Measurements from ENCODE around the gene SERAC1. TPM values are rescaled to one million over a fixed set of nuclear protein-coding genes. Genes with fewer than 3 reads are reported as not detected.

The SERAC1 gene
- total RNA-seq, 4 donors from 2014 or later: 4.7 to 9.6 (median 6.2) TPM

- DNase-seq (ENCODE audit: low spot score in 2 of 2): no peak
- peaks cover 0 to 56% (median 0%) of the 10 kb centered on the region in 3 donors for H3K36me3 ChIP-seq
- TF ChIP-seq EP300 (IDR thresholded peaks at IDR 0.05): no peak
- TF ChIP-seq CTCF (IDR thresholded peaks at IDR 0.05): no peak
- TF ChIP-seq POLR2A (IDR thresholded peaks at IDR 0.05): no peak
- H3K27me3 ChIP-seq: no peaks in the 10 kb centered on the region
- H3K4me3 ChIP-seq: no peak overlapping the region
- no peaks in the 10 kb centered on the region for H3K4me1 ChIP-seq
- H3K9me3 ChIP-seq: no peaks in the 10 kb centered on the region
- 66 to 78% methylated on average over 2 of the region's 2 CpGs for WGBS, 2 donors
- H3K27ac ChIP-seq: no peak overlapping the region
Observed at GRCh38 chr6:158125271-158125670, 42.8 kb downstream of the SERAC1 start.

- peaks cover 0 to 50% (median 0%) of the 10 kb centered on the region in 3 donors for H3K36me3 ChIP-seq
- H3K4me1 ChIP-seq: no peaks in the 10 kb centered on the region
- no peaks in the 10 kb centered on the region for H3K9me3 ChIP-seq
- no peak for DNase-seq (ENCODE audit: low spot score in 2 of 2)
- H3K4me3 ChIP-seq: no peak overlapping the region
- 52 to 61% methylated on average over 1 of the region's 1 CpG for WGBS, 2 donors
- no peaks in the 10 kb centered on the region for H3K27me3 ChIP-seq
- TF ChIP-seq POLR2A (IDR thresholded peaks at IDR 0.05) (no peak), CTCF (IDR thresholded peaks at IDR 0.05) (no peak), EP300 (IDR thresholded peaks at IDR 0.05) (no peak)
- no peak overlapping the region for H3K27ac ChIP-seq
Observed at GRCh38 chr6:158124288-158124687, 43.8 kb downstream of the SERAC1 start.

GRCh38 chr6:158122048-158122447 lies 46.0 kb downstream of the SERAC1 start:
- H3K9me3 ChIP-seq: no peaks in the 10 kb centered on the region
- peaks cover 0 to 60% (median 0%) of the 10 kb centered on the region in 3 donors for H3K36me3 ChIP-seq
- 97 to 98% methylated on average over 2 of the region's 2 CpGs for WGBS, 2 donors
- H3K27ac ChIP-seq: no peak overlapping the region
- DNase-seq (ENCODE audit: low spot score in 2 of 2): no peak
- H3K4me1 ChIP-seq: no peaks in the 10 kb centered on the region
- H3K4me3 ChIP-seq: no peak overlapping the region
- TF ChIP-seq CTCF (IDR thresholded peaks at IDR 0.05) (no peak), POLR2A (IDR thresholded peaks at IDR 0.05) (no peak), EP300 (IDR thresholded peaks at IDR 0.05) (no peak)
- no peaks in the 10 kb centered on the region for H3K27me3 ChIP-seq

- no peaks in the 10 kb centered on the region for H3K27me3 ChIP-seq
- peaks cover 0 to 60% (median 0%) of the 10 kb centered on the region in 3 donors for H3K36me3 ChIP-seq
- no peak overlapping the region for H3K4me3 ChIP-seq
- no peak for DNase-seq (ENCODE audit: low spot score in 2 of 2)
- TF ChIP-seq EP300 (IDR thresholded peaks at IDR 0.05) (no peak), POLR2A (IDR thresholded peaks at IDR 0.05) (no peak), CTCF (IDR thresholded peaks at IDR 0.05) (no peak)
- H3K27ac ChIP-seq: no peak overlapping the region
- no peaks in the 10 kb centered on the region for H3K4me1 ChIP-seq
- 69 to 71% methylated on average over 3 of the region's 3 CpGs for WGBS, 2 donors
- H3K9me3 ChIP-seq: no peaks in the 10 kb centered on the region
Observed at GRCh38 chr6:158121335-158121734, 46.7 kb downstream of the SERAC1 start.

GRCh38 chr6:158118886-158119285 lies 49.2 kb downstream of the SERAC1 start:
- peaks cover 0 to 66% (median 0%) of the 10 kb centered on the region in 3 donors for H3K36me3 ChIP-seq
- WGBS, 2 donors: 84 to 86% methylated on average over 3 of the region's 3 CpGs
- TF ChIP-seq CTCF (IDR thresholded peaks at IDR 0.05) (no peak), POLR2A (IDR thresholded peaks at IDR 0.05) (no peak), EP300 (IDR thresholded peaks at IDR 0.05) (no peak)

More at GRCh38 chr6:158118886-158119285, 49.2 kb downstream of the SERAC1 start:
- H3K4me1 ChIP-seq: no peaks in the 10 kb centered on the region
- no peaks in the 10 kb centered on the region for H3K9me3 ChIP-seq
- no peak overlapping the region for H3K27ac ChIP-seq
- H3K27me3 ChIP-seq: no peaks in the 10 kb centered on the region
- H3K4me3 ChIP-seq: no peak overlapping the region
- no peak for DNase-seq (ENCODE audit: low spot score in 2 of 2)

Measured in tibial nerve (tissue), 4 donors.